H4 (cell line): ENCODE measurements around the gene PISD. TPM values are rescaled to one million over a fixed set of nuclear protein-coding genes. Genes with fewer than 3 reads are reported as not detected.

ENCODE experiments used
- DNase-seq: peaks from one replicate; pipeline ENCODE4 v3.0.0-alpha.2; 2015; ENCODE audit warnings: low spot score
- total RNA-seq: library from RNA; depleted of rRNA; stranded (reverse); fragments of >200 nt; shearing (Covaris generic); gene quantifications from 2 replicates; pipeline ENCODE4 v1.2.3, GENCODE V29; 2014; rRNA removed

The PISD gene
- total RNA-seq, 1 experiment from 2014 or later, result 17.6 TPM

DNA sequence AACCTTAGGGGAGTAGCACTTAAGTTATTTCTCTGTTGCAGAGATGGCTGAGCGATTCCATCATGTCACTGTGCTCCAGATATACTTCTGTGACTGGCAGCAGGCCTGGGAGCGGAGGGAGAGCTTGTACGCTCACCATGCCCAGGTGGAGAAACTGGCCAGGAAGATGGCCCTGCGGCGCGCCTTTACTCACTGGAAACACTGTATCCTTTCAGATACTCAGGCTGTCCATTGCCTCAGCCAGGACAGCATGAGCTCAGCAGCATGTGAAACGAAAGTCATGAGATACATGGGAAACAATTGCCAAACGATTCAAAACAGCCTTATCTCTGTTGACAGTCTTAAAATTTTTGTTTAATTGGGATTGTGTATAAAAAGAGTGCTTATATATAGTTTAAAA lies 86.8 kb downstream of the PISD start:
- DNase-seq, result no peak

DNA sequence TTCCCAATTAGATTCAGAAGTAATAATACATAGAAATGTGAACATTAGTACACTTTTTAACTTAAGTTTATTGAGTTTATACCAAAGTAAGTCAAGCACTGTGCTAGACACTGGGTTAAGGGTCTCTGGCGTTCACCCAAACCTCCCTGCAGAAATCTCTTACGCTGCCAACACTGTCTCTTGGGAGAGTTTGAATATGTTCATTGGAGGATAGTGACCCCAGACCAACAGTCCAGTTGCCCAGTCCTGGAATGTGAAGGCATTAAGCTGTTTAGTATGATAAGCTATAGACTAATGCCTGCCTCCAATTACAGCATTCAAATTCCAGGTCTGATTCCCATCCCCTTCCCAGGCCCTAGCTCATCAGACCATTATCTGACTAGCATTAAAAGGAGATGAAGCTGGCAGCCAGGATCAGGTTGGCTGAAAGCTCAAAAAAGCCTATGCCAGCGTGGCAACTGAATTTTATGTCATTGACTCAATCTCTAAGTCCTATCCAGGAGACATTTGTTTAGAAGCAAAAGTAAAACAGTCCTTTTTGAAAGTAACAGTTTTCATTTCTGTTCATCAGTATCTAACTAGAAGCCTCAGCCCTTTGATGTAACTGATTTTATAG lies 87.9 kb downstream of the PISD start:
- DNase-seq, result no peak

DNA sequence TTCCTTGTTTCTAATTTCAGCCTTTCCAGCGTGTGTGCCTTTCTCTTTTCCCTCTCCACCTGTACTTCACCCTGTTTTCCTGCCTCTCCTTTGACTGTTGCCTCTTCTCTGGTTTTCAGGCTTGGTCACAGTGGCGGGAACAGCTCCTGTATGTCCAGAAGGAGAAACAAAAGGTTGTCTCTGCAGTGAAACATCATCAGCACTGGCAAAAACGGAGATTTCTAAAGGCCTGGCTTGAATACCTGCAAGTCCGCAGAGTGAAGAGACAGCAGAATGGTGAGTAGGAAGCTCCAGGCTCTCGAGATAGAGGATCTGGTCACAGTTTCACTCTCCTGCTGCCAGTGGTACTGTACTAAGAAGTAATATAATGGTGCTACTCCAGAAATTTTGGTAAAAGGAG lies 89.1 kb downstream of the PISD start:
- DNase-seq, result no peak

DNA sequence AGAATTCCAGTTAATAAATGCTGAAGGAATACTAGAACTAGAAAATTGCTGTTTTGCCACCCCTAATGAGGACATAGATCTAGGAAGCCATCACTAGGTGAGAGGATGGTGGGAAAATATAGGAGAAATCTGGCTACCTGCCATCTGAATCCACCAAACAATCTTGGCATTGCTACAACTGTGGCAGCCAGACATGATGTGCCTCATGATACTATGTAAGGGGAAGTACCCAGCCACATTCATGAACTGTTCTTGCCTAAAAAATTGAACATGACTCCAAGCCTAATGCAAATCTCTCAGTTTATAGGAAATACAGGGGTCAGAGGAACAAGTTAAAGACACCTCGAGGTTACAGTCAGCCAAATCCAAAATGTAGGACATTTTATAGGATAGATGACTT lies 92.9 kb downstream of the PISD start:
- DNase-seq, result no peak

Other genes with a start within 250 kb of the PISD start
- 3.4 and 6.1 TPM in 2 replicates for gene EIF4ENIF1, start 172.4 kb downstream of the PISD start, total RNA-seq
- 2.8 and 3.3 TPM in 2 replicates for gene SFI1, start 165.7 kb downstream of the PISD start, total RNA-seq
- 7.0 and 7.2 TPM in 2 replicates for gene PRR14L, start 87.9 kb upstream of the PISD start, total RNA-seq
- 5.6 and 7.6 TPM in 2 replicates for gene DEPDC5, start 91.8 kb upstream of the PISD start, total RNA-seq